ENCODE data around the gene LRIG3. TPM values are rescaled to one million over a fixed set of nuclear protein-coding genes. Genes with fewer than 3 reads are reported as not detected.
"Not testable (repeated sequence)": the region's sequence is repeated elsewhere in the genome, so short reads cannot be mapped to it uniquely, and the experiment has no call there.

Gene LRIG3
- total RNA-seq, 2 donors from 2014 or later, result not detected

DNA sequence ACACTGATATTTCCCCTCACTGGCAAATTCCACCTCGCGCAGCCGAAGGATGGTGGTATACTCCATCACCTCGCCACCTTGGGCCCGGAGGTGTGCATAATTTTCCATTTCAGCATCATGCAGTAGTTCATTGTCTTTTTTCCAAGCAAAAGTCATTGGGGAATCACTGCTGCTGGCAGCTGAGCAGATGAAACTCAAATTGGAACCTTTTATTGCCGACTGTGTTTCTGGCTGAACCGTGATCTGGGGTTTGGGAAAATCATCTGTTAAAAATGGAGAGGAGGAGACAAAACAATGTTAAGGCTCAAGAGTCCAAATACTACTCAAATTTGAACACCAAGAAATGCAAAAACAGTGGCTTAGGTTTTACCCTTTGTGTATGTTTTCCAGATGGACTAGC lies 39.7 kb downstream of the LRIG3 start:
- Mint-ChIP-seq H3K27ac (no peak overlapping the region), H3K4me1 (no peaks in the 10 kb centered on the region), H3K36me3 (ENCODE audit: low read depth) (no peaks in the 10 kb centered on the region), H3K9me3 (peaks cover 4% of the 10 kb centered on the region), H3K4me3 (no peak overlapping the region), H3K27me3 (peaks cover 3% of the 10 kb centered on the region)
- no peak for ATAC-seq (replicated peaks)

DNA sequence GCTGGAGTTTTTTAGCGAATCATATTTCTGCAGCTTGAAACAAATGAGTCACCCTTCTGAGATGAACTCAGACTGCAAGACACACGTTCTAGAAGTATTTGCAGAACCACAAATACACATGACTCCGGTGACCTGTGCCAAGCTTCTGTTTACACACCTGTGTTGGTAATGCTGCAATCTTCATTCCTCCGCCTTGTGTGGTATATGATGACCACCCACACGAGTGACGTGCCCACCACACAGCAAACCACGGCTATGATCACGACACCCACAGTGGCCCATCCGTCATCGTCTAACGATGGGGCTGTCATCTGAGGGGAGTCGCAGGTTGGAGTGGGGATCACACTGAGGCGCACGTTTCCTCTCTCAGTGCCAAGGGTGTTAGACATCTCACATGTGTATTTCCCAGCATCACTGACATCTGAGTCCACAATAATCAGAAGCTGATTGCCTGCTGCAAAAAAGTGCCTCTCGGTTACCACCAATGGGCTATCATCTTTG lies 43.0 kb downstream of the LRIG3 start:
- Mint-ChIP-seq H3K27ac (no peak overlapping the region), H3K27me3 (no peaks in the 10 kb centered on the region), H3K4me1 (no peaks in the 10 kb centered on the region)

DNA sequence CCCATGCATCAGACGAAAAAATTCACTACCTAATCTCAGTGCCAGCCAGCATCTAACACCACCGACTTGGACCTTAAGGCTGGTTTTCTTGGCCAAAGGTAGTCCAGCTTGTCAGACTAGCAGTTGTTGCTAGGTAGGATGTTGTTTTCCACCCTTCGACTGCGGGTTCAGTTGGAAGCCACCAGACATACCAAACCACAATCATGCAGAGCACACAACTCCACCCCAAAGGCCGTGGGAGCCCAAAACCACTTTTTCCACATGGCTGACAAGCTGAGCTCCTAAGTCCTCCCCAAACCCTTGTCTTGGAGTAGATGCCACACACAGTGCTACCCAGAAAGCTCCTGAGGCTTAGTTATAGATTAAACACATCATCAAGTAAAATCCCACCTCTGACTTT lies 46.8 kb downstream of the LRIG3 start:
- H3K27ac Mint-ChIP-seq, result no peak overlapping the region
- no peaks in the 10 kb centered on the region for H3K36me3 Mint-ChIP-seq (ENCODE audit: low read depth)
- no peak overlapping the region for H3K4me3 Mint-ChIP-seq
- ATAC-seq (replicated peaks), result no peak
- H3K9me3 Mint-ChIP-seq, result no peaks in the 10 kb centered on the region
- no peaks in the 10 kb centered on the region for H3K4me1 Mint-ChIP-seq
- H3K27me3 Mint-ChIP-seq, result no peaks in the 10 kb centered on the region

More for the DNA sequence above, 43.0 kb downstream of the LRIG3 start:
- ATAC-seq (replicated peaks), result no peak
- Mint-ChIP-seq H3K9me3 (peaks cover 4% of the 10 kb centered on the region), H3K4me3 (no peak overlapping the region), H3K36me3 (ENCODE audit: low read depth) (no peaks in the 10 kb centered on the region)

DNA sequence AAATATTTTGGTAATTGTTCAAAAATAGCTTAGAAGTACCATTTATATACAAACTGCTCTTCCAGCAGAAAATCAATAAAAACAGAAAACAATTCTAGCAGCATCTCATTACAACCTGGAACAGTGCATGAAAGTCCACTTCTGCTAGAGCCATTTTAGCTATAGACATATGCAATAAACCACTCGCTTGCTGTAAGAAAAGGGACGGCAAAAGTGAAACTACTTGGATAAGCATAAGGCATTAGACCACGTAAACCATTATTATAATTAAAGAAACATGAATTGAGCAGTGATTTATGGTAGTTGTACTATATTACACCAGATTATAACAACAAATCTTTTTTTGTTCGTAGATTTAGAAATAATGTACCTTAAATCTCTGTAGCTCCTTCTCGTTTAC lies 48.7 kb downstream of the LRIG3 start:
- no peaks in the 10 kb centered on the region for H3K4me1 Mint-ChIP-seq
- no peak for ATAC-seq (replicated peaks)
- no peaks in the 10 kb centered on the region for H3K36me3 Mint-ChIP-seq (ENCODE audit: low read depth)
- no peak overlapping the region for H3K4me3 Mint-ChIP-seq
- no peak overlapping the region for H3K27ac Mint-ChIP-seq
- no peaks in the 10 kb centered on the region for H3K9me3 Mint-ChIP-seq
- no peaks in the 10 kb centered on the region for H3K27me3 Mint-ChIP-seq

DNA sequence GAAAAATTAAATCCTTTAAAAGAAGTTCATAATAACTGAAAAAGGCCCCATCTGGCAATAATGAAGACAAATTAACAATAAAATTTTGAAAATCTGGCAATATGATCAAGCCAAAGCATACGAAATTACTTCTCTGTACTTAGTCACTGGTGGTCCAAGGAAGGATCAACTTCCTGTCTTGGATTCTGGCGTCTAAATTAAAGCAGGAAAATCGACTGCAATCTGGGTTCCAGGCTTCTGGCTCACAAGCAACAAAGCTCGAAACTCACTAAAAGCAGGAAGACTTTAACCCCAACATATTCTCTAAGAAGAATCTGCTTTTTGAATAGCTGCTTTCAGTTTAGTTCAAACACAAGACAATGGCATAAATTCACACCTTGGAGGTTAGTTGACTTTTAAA lies 49.7 kb downstream of the LRIG3 start:
- no peaks in the 10 kb centered on the region for H3K36me3 Mint-ChIP-seq (ENCODE audit: low read depth)
- H3K4me3 Mint-ChIP-seq, result no peak overlapping the region
- no peaks in the 10 kb centered on the region for H3K4me1 Mint-ChIP-seq
- H3K9me3 Mint-ChIP-seq, result no peaks in the 10 kb centered on the region
- H3K27me3 Mint-ChIP-seq, result no peaks in the 10 kb centered on the region
- no peak overlapping the region for H3K27ac Mint-ChIP-seq
- ATAC-seq (replicated peaks), result no peak

DNA sequence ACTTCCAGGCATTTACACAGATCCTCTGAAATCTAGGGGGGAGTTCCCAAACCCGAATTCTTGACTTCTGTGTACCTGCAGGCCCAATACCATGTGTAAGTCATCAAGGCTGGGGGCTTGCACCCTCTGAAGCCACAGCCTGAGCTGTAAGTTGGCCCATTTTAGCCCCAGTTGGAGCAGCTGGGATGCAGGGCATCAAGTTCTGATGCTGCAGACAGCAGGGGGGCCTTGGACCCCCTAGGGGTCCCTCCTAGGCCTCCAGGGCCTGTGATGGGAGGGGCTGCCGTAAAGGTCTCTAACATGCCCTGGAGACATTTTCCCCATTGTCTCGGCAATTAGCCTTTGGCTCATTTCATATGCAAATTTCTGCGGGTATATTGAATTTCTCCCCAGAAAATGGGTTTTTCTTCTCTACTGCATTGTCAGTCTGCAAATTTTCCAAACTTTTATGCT lies 59.5 kb downstream of the LRIG3 start:
- H3K27ac Mint-ChIP-seq, result no peak overlapping the region
- H3K9me3 Mint-ChIP-seq, result no peaks in the 10 kb centered on the region
- no peak for ATAC-seq (replicated peaks)
- no peaks in the 10 kb centered on the region for H3K36me3 Mint-ChIP-seq (ENCODE audit: low read depth)
- no peaks in the 10 kb centered on the region for H3K27me3 Mint-ChIP-seq
- no peak overlapping the region for H3K4me3 Mint-ChIP-seq
- H3K4me1 Mint-ChIP-seq, result no peaks in the 10 kb centered on the region

DNA sequence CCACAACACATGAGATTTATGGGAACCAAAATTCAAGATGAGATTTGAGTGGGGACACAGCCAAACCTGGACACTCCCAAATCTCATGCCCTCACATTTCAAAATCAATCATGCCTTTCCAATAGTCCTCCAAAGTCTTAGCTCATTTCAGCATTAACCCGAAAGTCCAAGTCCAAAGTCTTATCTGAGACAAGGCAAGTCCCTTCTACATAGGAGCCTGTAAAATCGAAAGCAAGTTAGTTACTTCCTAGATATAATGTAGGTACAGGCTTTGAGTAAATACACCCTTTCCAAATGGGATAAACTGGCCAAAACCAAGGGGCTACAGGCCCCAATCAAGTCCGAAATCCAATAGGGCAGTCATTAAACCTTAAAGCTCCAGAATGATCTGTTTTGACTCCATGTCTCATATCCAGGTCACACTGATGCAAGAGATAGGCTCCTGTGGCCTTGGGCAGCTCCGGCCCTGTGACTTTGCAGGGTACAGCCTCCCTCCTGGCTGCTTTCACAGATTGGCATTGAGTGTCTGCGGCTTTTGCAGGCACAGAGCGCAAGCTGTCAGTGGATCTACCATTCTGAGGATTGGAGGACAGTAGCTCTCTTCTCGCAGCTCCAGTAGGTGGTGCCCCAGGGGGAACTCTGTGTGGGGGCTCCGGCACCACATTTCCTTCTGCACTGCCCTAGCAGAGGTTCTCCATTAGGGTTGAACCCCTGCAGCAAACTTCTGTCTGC lies 60.1 kb downstream of the LRIG3 start:
- Mint-ChIP-seq H3K36me3 (ENCODE audit: low read depth) (no peaks in the 10 kb centered on the region), H3K27ac (no peak overlapping the region), H3K9me3 (no peaks in the 10 kb centered on the region), H3K4me1 (no peaks in the 10 kb centered on the region), H3K27me3 (no peaks in the 10 kb centered on the region), H3K4me3 (no peak overlapping the region)
- no peak for ATAC-seq (replicated peaks)

DNA sequence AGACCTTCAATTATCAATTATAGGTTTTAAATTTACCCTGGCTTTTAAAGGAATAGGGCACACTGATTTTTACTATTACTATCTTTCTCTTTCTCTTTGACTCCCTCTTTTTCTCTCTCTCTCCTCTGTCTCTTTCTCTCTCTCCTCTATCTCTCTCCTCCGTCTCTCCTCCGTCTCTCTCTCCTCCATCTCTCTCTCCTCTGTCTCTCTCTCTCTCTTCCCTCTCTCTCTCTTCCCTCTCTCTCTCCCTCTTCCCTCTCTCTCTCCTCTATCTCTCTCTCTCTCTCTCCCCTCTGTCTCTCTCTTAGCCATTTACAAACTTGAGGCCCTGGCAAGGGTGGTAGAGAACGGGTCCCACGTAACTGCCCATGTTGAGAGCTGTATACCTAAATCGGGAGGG lies 62.3 kb downstream of the LRIG3 start:
- H3K4me3 Mint-ChIP-seq, result no peak overlapping the region
- no peaks in the 10 kb centered on the region for H3K27me3 Mint-ChIP-seq
- no peak for ATAC-seq (replicated peaks)
- no peaks in the 10 kb centered on the region for H3K4me1 Mint-ChIP-seq
- no peaks in the 10 kb centered on the region for H3K36me3 Mint-ChIP-seq (ENCODE audit: low read depth)
- peaks cover 4% of the 10 kb centered on the region for H3K9me3 Mint-ChIP-seq
- H3K27ac Mint-ChIP-seq, result no peak overlapping the region

DNA sequence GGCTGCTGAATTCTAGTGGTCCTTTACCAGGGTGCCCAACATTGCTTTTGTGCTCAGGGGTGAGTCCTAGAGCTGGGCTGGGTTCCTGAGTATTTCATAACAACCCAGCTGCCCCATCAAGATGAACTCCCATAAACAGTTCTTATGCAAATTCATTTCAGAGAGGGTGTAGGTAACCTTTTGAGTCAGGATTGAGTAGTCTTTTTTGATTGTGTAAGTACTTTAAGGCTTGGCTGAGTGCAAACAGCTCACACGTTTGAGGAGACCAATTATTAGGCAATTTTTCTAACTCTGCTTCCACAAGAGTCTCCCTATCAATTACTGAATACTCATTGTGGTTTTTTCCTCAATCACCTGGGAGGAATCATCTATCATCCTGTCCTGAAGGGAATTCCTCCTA lies 63.1 kb downstream of the LRIG3 start:
- not testable (repeated sequence) for H3K4me1 Mint-ChIP-seq; H3K9me3 Mint-ChIP-seq; H3K27me3 Mint-ChIP-seq; H3K4me3 Mint-ChIP-seq; H3K27ac Mint-ChIP-seq; H3K36me3 Mint-ChIP-seq (ENCODE audit: low read depth); ATAC-seq (replicated peaks)

DNA sequence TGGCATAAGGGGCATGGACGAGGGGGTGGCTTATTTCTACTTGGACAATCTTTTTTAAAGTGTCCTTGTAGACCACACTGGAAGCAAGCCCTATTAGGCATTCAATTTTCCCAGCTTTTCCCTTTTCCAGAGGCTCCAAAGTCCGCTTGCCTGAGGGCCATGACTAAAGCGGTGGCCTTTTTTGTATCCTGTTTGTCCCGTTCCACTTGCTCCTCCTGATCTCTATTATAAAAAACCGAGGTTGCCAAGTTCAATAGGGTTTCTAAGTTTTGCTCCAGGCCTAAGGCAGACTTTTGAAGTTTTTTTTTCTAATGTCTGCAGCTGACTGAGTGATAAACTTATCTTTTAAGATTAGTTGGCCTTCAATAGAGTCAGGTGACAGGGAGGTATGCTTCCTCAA lies 64.7 kb downstream of the LRIG3 start:
- not testable (repeated sequence) for ATAC-seq (replicated peaks); H3K4me3 Mint-ChIP-seq; H3K9me3 Mint-ChIP-seq; H3K27ac Mint-ChIP-seq; H3K36me3 Mint-ChIP-seq (ENCODE audit: low read depth); H3K4me1 Mint-ChIP-seq; H3K27me3 Mint-ChIP-seq

DNA sequence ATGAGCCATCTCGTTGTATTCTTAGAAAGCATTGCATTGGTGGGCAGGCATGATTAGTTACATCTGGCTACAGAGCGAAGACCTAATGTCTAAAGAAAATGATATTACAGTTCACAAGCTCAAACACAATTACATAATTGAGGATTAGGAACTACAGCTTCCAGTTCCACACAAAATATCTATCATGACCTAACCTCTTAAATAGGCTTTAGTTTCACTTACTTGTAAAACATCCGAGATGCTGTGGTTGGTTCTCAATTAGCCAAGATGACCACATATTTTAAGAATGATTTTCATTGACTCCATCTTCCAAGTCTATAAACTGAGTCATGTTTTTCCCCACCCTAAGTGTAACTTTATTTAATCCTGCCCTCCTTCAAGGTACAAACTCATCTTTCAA lies 69.5 kb downstream of the LRIG3 start:
- Mint-ChIP-seq H3K4me1 (no peaks in the 10 kb centered on the region), H3K36me3 (ENCODE audit: low read depth) (no peaks in the 10 kb centered on the region), H3K9me3 (peaks cover 4% of the 10 kb centered on the region), H3K4me3 (no peak overlapping the region), H3K27me3 (no peaks in the 10 kb centered on the region), H3K27ac (no peak overlapping the region)
- no peak for ATAC-seq (replicated peaks)

DNA sequence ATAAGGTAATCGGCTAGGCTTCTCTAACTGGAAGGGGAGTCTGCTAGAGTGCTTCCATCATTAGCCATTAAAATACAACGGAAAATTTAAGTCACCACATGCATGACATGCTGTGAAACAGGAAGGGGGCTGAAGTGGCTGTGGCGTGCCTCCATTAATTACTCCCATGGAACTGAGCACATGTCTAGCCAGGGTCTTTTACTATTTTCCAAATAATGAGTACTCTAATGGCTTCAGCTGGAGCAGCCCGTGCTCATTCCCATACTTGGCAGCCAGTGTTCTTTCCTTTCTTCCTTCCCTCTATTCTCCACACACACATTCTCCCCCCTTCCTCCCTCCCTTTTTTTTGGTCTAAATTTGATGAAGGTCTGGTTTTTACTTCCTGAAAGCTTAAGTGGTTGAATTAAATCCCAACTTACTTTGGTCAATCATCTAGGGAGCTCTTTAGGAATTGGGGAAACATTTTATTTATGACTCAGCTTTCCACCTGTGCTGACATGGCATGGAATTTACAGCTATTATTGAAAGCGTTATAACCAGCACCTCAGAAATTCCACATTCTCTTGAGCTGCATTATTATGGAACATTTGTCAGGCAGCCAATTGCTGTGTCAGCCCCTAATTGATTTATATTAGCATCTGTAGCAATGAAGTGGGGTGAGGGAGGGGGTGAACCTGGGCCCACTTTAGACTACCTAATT lies 72.3 kb downstream of the LRIG3 start:
- Mint-ChIP-seq H3K36me3 (ENCODE audit: low read depth) (no peaks in the 10 kb centered on the region), H3K4me1 (no peaks in the 10 kb centered on the region), H3K27ac (no peak overlapping the region), H3K27me3 (no peaks in the 10 kb centered on the region), H3K9me3 (no peaks in the 10 kb centered on the region), H3K4me3 (no peak overlapping the region)
- ATAC-seq (replicated peaks), result no peak

DNA sequence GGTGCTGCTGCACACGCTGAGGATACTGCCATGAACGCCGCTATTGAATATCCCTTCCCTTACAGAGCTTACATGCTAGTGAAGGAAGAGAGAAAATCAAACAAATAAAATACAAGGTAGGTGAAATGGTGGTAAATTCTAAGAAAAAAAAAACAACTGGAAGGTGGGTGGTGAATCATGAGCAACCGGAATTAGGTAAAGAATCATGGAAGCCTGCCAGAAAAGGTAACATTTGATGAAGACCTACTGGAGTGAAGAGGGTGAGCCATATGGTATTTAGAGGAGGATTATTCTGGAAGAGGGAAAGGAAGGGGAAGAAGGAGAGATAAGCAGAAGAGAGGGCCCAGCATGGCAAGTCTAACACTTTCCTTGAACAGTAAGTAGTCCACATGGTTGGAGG lies 76.1 kb downstream of the LRIG3 start:
- Mint-ChIP-seq H3K4me3 (no peak overlapping the region), H3K9me3 (peaks cover 4% of the 10 kb centered on the region), H3K27ac (no peak overlapping the region), H3K27me3 (no peaks in the 10 kb centered on the region), H3K36me3 (ENCODE audit: low read depth) (no peaks in the 10 kb centered on the region), H3K4me1 (no peaks in the 10 kb centered on the region)
- no peak for ATAC-seq (replicated peaks)

DNA sequence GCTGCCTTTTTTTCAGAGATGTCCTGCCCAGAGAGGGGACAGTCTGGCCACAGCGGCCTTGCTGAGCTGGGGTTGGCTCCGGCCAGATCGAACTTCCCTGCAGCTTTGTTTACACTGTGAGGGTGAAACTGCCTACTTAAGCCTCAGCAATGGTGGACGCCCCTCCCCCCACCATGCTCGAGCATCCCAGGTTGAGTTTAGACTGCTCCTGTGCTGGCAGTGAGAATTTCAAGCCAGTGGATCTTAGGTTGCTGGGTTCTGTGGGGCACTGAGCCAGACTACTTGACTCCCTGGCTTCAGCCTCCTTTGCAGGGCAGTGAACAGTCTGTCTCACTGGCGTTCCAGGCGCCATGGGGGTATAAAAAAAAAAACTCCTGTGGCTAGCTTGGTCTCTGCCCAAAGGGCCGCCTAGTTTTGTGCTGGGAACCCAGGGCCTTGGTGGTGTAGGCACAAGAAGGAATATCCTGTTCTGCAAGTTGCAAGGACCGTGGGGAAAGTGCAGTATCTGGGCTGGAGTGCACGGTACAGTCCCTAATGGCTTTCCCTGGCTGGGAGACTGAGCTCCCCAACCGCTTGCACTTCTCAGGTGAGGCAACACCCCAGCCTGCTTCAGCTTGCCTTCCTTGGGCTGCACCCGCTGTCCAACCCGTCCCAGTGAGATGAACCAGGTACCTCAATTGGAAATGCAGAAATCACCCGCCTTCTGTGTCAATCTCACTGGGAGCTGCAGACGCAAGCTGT lies 79.1 kb downstream of the LRIG3 start:
- H3K36me3 Mint-ChIP-seq (ENCODE audit: low read depth), result no peaks in the 10 kb centered on the region
- no peak overlapping the region for H3K27ac Mint-ChIP-seq
- H3K4me1 Mint-ChIP-seq, result no peaks in the 10 kb centered on the region
- no peaks in the 10 kb centered on the region for H3K27me3 Mint-ChIP-seq
- no peak overlapping the region for H3K4me3 Mint-ChIP-seq
- peaks cover 13% of the 10 kb centered on the region for H3K9me3 Mint-ChIP-seq
- ATAC-seq (replicated peaks), result no peak

DNA sequence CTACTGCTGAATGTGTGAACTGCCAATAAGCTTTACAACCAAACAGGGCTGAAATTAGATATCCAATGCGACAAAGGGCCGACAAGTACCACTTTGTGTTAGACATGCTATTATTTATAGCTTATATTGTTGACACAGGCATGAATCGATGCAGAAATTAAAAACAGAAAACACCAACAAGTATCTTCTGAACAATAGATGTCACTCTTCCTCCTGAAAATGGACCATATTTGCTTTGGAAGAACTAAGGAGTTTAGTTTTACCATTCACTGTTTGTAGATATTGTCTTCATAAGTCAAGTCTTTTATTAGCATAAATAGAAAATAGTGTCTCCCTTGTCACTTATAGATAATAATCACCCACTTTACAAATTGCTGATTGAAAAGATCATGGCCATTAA lies 86.5 kb downstream of the LRIG3 start:
- ATAC-seq (replicated peaks), result no peak
- H3K27me3 Mint-ChIP-seq, result no peaks in the 10 kb centered on the region
- no peaks in the 10 kb centered on the region for H3K4me1 Mint-ChIP-seq
- no peak overlapping the region for H3K27ac Mint-ChIP-seq
- no peaks in the 10 kb centered on the region for H3K36me3 Mint-ChIP-seq (ENCODE audit: low read depth)
- H3K9me3 Mint-ChIP-seq, result peaks cover 12% of the 10 kb centered on the region
- H3K4me3 Mint-ChIP-seq, result no peak overlapping the region

Data from activated T-helper 17 cell treated with anti-CD3 and anti-CD28 coated beads, Interleukin-2, amount 50 U/mL, for 72 hours (primary cell).